ENCODE data around the gene CHD6. TPM values are rescaled to one million over a fixed set of nuclear protein-coding genes. Genes with fewer than 3 reads are reported as not detected.

The CHD6 gene
- polyA plus RNA-seq, 1 donor (not counting 4 experiments of a cell fraction or from before 2014, with no cell fraction given): 6.8 TPM

DNA sequence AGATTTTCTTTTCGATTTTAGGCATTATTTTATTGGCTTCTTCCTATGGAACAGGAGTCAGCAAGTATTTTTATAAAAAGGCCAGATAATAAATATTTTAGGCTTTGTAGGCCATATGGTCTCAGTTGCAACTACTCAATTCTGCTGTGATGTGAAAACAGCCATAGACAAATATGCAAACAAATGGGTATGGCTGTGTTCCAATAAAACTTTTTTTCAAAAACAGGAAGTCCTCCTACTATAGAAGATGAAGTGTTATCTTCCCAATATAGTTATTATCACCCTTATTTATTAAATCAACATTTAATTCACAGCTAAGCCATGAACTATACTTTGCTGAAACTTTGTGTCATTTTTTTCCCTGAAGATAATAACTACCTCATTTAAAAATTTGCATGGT lies 57.2 kb downstream of the CHD6 start:
- Histone ChIP-seq H3K4me3 (ENCODE audit: control insufficient read depth in 2 of 3, extremely low read depth in 1 of 3, insufficient read depth in 2 of 3, low read depth in 1 of 3, low read length in 3 of 3) (no peak overlapping the region), H3K4me1 (ENCODE audit: control insufficient read depth, extremely low read depth, insufficient read depth, low read length) (no peaks in the 10 kb centered on the region), H3K27me3 (ENCODE audit: control insufficient read depth, extremely low read depth, insufficient read depth, low read length) (no peaks in the 10 kb centered on the region), H3K27ac (ENCODE audit: control insufficient read depth, insufficient read depth, low read length) (no peak overlapping the region), H3K9me1 (ENCODE audit: control insufficient read depth, extremely low read depth, insufficient read depth, low read length) (no peaks in the 10 kb centered on the region), H3K79me2 (ENCODE audit: control insufficient read depth, insufficient read depth, low read length) (peaks cover 3% of the 10 kb centered on the region), H3K4me2 (ENCODE audit: control insufficient read depth, extremely low read depth, insufficient read depth, low read depth, low read length) (no peak overlapping the region), H4K20me1 (ENCODE audit: control insufficient read depth, extremely low read depth, insufficient read depth, low read length) (no peaks in the 10 kb centered on the region), H3K9me3 (ENCODE audit: control insufficient read depth, low read depth, low read length) (no peaks in the 10 kb centered on the region), H3K36me3 (ENCODE audit: control insufficient read depth in 2 of 2, extremely low read depth in 1 of 2, insufficient read depth in 2 of 2, low read length in 2 of 2) (no peaks in the 10 kb centered on the region), H2AFZ (ENCODE audit: control insufficient read depth, low read length) (no peak overlapping the region), H3K9ac (ENCODE audit: control insufficient read depth, extremely low read depth, insufficient read depth, low read length) (no peak overlapping the region)
- TF ChIP-seq EZH2 (IDR thresholded peaks at IDR 0.05; ENCODE audit: low read length): no peak
- TF ChIP-seq, protein P1, sequence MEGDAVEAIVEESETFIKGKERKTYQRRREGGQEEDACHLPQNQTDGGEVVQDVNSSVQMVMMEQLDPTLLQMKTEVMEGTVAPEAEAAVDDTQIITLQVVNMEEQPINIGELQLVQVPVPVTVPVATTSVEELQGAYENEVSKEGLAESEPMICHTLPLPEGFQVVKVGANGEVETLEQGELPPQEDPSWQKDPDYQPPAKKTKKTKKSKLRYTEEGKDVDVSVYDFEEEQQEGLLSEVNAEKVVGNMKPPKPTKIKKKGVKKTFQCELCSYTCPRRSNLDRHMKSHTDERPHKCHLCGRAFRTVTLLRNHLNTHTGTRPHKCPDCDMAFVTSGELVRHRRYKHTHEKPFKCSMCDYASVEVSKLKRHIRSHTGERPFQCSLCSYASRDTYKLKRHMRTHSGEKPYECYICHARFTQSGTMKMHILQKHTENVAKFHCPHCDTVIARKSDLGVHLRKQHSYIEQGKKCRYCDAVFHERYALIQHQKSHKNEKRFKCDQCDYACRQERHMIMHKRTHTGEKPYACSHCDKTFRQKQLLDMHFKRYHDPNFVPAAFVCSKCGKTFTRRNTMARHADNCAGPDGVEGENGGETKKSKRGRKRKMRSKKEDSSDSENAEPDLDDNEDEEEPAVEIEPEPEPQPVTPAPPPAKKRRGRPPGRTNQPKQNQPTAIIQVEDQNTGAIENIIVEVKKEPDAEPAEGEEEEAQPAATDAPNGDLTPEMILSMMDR (optimal IDR thresholded peaks at IDR 0.05 in 1 of 3, IDR thresholded peaks at IDR 0.05 in 1 of 3, conservative IDR thresholded peaks at IDR 0.05 in 1 of 3; ENCODE audit: extremely low read depth in 1 of 3, insufficient read depth in 2 of 3, low read length in 3 of 3): no peak
- dilution Hi-C loops (cut with MboI; ENCODE audit: extremely low pct_ligation_motif_present, low sequenced_read_pairs): no loop called here
- FAIRE-seq (no peak), DNase-seq (ENCODE audit: low read depth, low spot score) (no peak)

DNA sequence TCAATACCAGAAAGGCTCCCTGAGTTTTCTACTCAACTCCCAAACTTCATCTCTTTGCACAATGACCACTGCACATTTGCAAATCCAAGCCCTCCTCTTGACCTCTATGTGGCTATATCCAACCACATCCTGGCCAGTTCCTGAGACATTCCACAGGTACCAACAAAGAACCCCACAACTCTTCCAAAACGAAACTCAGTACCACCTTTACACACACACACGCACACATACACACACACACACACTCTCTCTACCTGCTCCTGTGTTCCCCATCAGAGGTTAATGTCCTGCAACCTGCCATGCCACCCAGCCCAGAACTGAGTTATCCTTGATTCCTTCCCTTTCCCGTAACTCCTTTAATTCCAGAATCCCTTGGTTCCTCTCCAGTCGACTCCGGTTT lies 58.5 kb downstream of the CHD6 start:
- peaks cover 3% of the 10 kb centered on the region for H3K79me2 ChIP-seq (ENCODE audit: control insufficient read depth, insufficient read depth, low read length)
- dilution Hi-C loops (cut with MboI; ENCODE audit: extremely low pct_ligation_motif_present, low sequenced_read_pairs): no loop called here
- H2AFZ ChIP-seq (ENCODE audit: control insufficient read depth, low read length): no peak overlapping the region
- no peaks in the 10 kb centered on the region for H3K9me1 ChIP-seq (ENCODE audit: control insufficient read depth, extremely low read depth, insufficient read depth, low read length)
- H3K36me3 ChIP-seq (ENCODE audit: control insufficient read depth in 2 of 2, extremely low read depth in 1 of 2, insufficient read depth in 2 of 2, low read length in 2 of 2): no peaks in the 10 kb centered on the region
- no peak overlapping the region for H3K27ac ChIP-seq (ENCODE audit: control insufficient read depth, insufficient read depth, low read length)
- no peaks in the 10 kb centered on the region for H3K27me3 ChIP-seq (ENCODE audit: control insufficient read depth, extremely low read depth, insufficient read depth, low read length)
- H3K4me2 ChIP-seq (ENCODE audit: control insufficient read depth, extremely low read depth, insufficient read depth, low read depth, low read length): no peak overlapping the region
- DNase-seq (ENCODE audit: low read depth, low spot score) (no peak), FAIRE-seq (no peak)
- H3K4me3 ChIP-seq (ENCODE audit: control insufficient read depth in 2 of 3, extremely low read depth in 1 of 3, insufficient read depth in 2 of 3, low read depth in 1 of 3, low read length in 3 of 3): no peak overlapping the region
- H3K4me1 ChIP-seq (ENCODE audit: control insufficient read depth, extremely low read depth, insufficient read depth, low read length): no peaks in the 10 kb centered on the region
- H4K20me1 ChIP-seq (ENCODE audit: control insufficient read depth, extremely low read depth, insufficient read depth, low read length): no peaks in the 10 kb centered on the region
- no peak overlapping the region for H3K9ac ChIP-seq (ENCODE audit: control insufficient read depth, extremely low read depth, insufficient read depth, low read length)
- TF ChIP-seq EZH2 (IDR thresholded peaks at IDR 0.05; ENCODE audit: low read length): no peak
- TF ChIP-seq, protein P1 (optimal IDR thresholded peaks at IDR 0.05 in 1 of 3, IDR thresholded peaks at IDR 0.05 in 1 of 3, conservative IDR thresholded peaks at IDR 0.05 in 1 of 3; ENCODE audit: extremely low read depth in 1 of 3, insufficient read depth in 2 of 3, low read length in 3 of 3): no peak
- no peaks in the 10 kb centered on the region for H3K9me3 ChIP-seq (ENCODE audit: control insufficient read depth, low read depth, low read length)

Data from keratinocyte (primary cell).